HG02973 (cell line): Measurements from ENCODE around the gene SIK3.

Source experiments
- ATAC-seq: cut with Tn5 transposase; IDR thresholded peaks from one replicate; pipeline ENCODE4 v1.9.1; 2021; ENCODE audit warnings: moderate library complexity; ENCODE audit not compliant: unreplicated experiment

SIK3 gene

GRCh38 chr11:116973270-116973669 is 125.0 kb downstream of the SIK3 start:
- no peak for ATAC-seq

DNA sequence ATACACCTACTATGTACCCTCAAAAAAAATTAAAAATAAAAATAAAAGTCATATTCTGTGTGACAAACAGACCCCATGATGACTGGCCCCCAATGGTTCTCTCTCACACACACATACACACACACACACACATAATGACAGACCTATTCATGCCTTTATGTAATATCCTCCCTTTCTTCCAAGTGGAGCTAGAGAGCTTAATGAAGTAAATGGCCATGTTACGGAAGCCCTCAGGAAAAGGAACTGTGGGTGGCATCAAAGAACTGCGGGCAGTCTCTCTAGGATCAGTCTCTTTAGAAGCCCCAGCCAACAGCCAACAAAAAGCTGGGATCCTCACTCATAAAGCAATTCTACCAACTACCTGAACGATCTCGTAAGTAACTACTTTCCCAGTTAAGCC is 125.5 kb downstream of the SIK3 start:
- ATAC-seq = no peak

GRCh38 chr11:116970485-116971292 is 127.5 kb downstream of the SIK3 start:
- no peak for ATAC-seq

DNA sequence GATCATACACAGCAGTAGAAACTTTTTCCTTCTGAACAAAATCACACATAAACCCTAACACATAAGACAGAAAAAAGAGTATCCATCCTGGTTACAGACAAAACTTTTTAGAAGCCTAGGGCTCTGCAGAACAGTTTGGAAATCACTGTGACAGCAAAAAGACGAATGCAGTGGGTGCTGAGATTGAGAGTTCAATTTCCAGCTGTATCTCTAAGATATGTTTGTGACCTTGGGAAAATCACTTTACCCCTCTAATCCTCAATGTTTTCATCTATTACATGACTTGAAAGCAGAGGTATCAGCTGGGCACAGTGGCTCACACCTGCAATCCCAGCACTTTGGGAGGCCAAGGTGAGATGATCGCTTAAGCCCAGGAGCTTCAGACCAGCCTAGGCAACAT is 128.5 kb downstream of the SIK3 start:
- no peak for ATAC-seq

DNA sequence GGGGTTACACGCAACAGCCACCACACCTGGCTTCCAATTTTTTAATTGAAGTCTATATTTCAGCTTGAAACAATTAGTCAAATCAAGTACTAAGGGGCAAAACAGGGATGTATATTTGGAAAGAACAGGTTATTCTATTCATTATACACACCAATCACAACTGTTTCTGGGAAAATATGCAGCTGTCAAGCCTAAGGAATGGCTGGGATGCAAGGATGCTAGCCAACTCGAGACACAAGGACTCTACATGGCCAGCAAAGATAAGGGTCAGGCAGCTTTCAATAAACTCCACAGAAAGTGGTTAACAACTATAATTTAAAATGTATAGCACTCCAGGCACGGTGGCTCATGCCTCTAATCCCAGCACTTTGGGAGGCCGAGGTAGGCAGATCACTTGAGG is 134.0 kb downstream of the SIK3 start:
- ATAC-seq = no peak

DNA sequence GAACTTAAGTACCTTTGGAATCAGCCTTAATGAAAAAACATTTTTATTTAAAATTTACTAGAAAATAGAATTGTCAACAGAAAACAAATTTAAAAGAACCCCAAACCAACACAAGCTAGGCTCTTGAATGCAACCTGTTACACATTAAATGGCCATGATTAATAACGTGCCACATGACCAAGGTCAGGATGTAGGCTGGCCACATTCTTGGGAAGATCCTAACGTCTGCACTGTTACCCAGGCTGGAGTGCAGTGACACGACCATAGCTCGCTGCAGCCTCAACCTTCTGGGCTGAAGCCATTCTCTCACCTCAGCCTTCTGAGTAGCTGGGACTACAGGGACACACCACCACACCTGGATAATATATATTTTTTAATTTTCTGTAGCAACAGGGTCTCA is 134.4 kb downstream of the SIK3 start:
- ATAC-seq = no peak

DNA sequence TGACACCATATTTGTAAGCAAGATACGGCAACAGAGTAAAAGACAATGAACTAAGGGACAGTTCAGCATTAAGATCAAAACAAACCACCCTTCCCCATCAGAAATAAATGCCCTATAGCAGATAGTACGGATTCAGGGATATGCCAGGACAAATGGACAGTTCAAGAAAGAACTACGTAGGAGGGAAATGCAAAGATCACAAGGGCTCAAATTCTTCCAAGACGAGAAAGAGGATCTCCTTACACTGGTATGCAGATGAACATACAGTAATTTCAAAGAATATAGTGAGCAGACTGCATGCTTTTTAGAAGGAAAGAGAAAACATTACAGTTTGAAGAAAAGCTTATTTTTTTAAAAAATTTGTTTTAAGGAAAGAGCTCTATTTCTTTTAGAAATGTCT is 136.1 kb downstream of the SIK3 start:
- ATAC-seq = no peak

GRCh38 chr11:116960930-116961329 is 137.3 kb downstream of the SIK3 start:
- no peak for ATAC-seq

- no peak for ATAC-seq
Measured at GRCh38 chr11:116958246-116958645, 140.0 kb downstream of the SIK3 start.

GRCh38 chr11:116955949-116956348 is 142.3 kb downstream of the SIK3 start:
- no peak for ATAC-seq

DNA sequence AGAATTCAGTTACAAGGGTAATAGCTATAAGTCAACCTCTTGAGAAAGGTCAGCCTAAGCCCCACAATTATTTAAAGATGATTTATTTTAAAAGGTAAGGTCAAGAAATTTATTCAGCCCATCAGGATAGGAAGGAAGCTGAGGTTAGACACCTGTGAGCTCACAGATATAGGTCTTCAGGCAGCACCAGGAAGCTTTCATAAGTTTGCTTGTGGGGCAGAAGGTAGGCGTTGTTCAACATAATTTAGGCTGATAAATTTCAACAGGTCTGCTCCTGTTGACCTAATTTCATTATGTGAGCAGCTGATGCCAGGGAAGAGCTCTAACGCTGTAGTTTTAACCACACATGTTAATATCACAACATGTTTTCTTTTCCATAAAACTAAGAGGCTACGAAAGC is 142.7 kb downstream of the SIK3 start:
- ATAC-seq = no peak

DNA sequence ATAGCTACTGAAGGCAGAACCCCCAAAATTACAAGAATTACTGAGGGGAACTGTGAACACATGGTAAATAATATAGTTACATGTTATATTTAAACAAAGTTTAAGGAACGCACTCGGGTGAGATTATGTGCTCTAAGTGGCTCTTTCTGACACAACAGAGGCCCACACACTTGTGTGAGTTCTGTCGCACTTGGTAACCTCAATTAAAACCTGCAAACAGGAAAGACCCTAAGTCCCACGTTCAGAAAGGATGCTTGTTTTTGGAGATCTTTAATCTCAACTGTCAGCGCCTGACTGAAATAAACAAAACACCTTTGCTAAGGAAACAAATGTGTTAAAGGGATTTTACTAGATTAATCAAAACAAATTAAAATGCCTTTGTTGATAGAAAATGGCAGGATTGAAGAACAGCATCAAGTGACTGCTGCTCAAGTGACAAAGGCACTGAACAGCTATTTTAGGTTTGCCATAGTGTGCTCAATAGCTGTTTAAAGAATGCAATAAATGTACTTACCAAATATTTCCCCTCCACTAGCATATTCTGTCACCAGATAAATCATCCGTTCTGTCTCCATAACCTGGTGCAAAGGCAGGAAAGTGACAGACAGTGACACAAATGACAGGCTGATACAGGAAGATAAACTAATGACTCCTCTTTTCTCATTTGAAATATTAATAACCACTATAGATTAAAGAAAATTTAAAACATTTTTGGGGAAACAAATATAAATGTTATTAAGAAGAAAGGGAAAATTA is 144.5 kb downstream of the SIK3 start:
- no peak for ATAC-seq

DNA sequence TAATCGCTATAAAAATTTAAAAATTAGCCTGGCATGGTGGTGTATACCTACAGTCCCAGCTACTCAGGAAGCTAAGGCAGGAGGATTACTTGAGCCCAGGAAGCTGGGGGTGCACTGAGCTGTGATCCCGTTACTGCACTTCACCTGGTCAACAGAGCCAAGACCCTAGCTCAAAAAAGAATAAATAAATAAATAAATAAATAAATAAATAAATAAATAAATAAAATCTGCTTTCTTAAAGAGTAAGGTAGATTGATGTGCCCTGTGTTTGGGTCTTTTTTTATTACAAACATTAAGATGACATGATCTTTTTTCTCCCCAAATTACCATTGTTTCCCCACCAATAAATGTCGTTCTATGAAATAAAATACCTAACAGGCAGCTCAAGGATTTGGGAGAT is 146.5 kb downstream of the SIK3 start:
- no peak for ATAC-seq

DNA sequence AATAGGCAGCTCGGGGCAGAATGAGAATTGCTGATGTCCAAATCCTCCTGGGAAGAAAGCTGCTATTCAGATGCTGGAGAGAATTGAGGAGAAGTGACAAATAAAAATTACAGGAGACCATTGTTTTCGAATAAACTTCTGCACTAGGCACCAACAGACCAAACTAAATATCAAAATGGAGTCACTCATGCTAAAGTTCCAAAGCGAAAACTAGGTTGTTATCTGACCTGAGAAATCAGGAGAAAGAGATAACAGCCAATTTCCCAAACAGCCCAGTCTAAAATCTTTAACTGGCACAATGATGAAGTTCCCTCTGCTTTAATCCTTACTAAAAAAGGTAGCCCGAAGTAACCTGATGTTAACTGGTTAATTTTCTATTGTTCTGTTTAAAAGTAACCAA is 148.0 kb downstream of the SIK3 start:
- ATAC-seq = no peak

DNA sequence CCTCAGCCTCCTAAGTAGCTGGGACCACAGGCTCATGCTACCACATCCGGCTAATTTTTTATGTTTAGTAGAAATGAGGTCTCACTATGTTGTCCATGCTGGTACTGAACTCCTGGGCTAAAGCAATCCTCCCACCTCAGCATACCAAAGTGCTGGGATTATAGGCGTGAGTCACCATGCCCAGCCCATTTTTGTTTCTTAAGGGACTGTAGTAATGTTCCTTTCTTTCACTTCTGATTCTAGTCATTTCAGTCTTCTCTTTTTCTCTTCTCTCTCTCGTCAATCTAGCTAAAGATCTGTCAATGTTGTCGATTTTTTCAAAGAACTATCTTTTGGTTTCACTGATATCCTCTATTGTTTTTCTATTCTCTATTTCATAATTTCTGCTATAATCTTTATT is 149.8 kb downstream of the SIK3 start:
- peak; percentile 73 for ATAC-seq

DNA sequence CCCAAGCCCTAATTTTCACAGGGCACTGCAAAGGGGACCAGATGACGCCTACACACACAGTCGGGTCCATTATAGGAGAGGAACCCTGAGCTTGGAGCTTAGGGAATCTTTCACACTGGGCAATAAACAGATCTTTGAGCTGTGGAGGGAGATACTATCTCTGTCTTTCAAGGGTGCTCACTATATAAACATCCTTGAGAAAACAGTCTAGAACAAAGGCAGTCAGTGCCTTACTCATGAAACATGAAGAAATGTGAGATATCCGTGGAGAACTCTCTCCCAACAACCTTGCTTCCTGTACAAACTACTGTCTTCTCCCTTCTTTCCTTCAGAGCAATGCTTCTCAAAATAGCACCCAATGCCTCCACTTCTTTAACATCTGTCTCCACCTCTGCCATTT is 151.8 kb downstream of the SIK3 start:
- ATAC-seq = no peak

DNA sequence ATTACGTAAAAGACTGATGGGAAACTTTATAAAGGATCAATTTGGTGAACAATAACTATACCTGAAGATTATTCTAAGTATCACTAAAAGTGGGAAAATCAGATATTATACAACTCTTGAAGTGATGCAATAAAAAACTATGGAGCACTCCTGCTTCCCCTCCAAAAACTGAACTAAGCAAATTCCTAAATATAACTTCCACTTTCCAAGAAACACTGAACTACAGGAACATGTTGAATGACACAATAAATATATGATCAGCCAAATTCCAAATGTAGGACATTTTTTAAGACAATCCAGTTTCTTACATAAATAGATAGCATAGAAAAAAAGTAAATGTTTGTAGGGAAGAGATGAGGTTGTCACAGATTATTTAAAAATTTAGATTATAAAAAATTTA is 158.7 kb downstream of the SIK3 start:
- no peak for ATAC-seq

DNA sequence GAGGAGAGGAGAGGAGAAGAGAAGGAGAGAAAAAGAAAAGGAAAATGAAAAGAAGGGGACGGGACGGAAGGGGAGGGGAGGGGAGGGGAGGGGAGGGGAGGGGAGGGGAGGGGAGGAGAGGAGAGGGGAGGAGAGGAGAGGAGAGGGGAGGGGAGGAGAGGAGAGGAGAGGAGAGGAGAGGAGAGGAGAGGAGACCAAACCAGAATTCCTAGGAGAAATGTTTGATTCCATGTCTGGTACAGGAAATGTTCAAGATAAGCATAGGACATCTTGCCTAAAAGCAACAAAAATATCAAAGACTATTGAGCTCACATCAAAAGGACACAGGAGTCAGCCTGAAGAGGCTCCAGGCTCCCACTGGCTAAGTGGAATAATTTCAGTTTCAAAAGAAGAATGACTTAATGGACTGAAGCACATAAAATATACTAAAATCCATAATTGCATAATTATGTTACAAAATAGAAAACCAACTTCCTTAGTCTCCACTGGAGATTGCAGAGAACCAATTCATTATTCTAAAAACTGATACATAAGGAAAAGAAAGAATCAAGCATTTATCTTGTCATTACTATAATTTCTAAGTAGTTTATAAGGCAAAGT is 159.7 kb downstream of the SIK3 start:
- ATAC-seq = no peak

DNA sequence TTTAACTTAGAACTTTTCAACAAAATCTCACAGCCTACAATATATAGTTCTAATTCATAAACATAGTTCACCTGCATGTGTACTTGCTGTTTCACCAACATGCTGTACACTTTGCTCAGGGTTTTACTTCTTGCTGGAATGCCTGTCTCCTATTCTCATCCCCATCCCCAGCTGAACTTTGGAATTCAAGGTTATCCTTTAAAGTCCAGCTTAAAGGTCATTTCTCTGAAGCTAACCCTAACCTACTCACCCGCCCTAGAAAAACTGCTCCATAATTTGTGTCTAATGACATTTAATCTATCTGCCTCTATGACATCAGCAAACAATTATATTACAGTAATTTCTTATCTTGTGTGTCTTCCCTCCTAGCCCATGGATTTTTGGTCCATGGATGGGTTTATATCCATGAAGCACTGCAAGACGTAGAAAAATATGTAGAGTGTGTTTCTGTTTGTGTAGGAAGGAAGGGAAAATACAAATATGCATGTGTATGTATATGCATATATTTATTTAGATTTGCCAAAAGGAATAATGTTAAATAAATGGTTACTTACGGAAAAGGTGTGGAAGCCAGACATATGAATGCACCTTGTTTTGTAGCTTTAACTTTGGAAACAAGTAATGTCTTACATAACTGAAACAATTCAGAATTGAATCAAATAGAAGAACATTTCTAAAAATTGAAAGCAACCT is 161.3 kb downstream of the SIK3 start:
- no peak for ATAC-seq

GRCh38 chr11:116935514-116935913 is 162.7 kb downstream of the SIK3 start:
- no peak for ATAC-seq

DNA sequence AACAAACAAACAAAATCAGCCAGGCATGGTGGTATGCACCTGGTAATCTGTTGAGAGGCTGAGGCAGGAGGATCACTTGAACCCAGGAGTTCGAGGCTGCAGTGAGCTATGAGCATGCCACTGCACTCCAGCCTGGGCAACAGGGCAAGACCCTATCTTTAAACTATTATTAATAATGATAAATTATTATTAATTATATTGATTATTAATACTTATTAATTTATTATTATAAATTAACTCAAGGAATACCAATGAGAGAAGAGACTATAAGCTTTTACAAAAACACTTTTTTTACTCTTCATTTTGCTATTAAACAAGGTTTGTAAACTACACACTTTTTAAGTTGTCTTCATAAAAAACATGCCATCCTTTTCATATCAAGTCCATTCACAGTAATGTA is 163.1 kb downstream of the SIK3 start:
- no peak for ATAC-seq

- no peak for ATAC-seq
Measured at GRCh38 chr11:116933961-116934360, 164.3 kb downstream of the SIK3 start.
